Caco-2 (cell line): ENCODE measurements around the gene RNU1-4. TPM values are rescaled to one million over a fixed set of nuclear protein-coding genes. Genes with fewer than 3 reads are reported as not detected.
"Not testable (repeated sequence)": the region's sequence is repeated elsewhere in the genome, so short reads cannot be mapped to it uniquely, and the experiment has no call there.

Source experiments
- BruUV-seq: library from RNA; stranded (reverse); fragments of 400-500 nt; replicated peaks from 2 replicates; lab custom pipeline; 2021; lab: Mats Ljungman, UMichigan
- CTCF ChIA-PET: fragments of 300-600 bp; sonication (Branson Sonifier 250); formaldehyde crosslinking; loops from one replicate; lab custom pipeline; 2022; ENCODE audit warnings: antibody characterized with exemption; lab: Charles Lee
- POLR2A ChIA-PET: fragments of 300-600 bp; sonication (Branson Sonifier 250); formaldehyde crosslinking; loops from one replicate; lab custom pipeline; 2022; ENCODE audit warnings: antibody characterized with exemption; lab: Charles Lee
- DNase-seq, 2 experiments: peaks; one replicate each; pipeline versions ENCODE4 v3.0.0 to v3.0.0-alpha.2; 2020 to 2022
- H3K27me3 ChIP-seq: replicated peaks from 2 replicates; pipeline ENCODE4 v1.6.0; 2011; ENCODE audit warnings: low read length; ENCODE audit not compliant: control insufficient read depth, insufficient read depth
- H3K36me3 ChIP-seq: 2 replicates; pipeline ENCODE4 v1.5.1; 2011; ENCODE audit warnings: low read length; ENCODE audit not compliant: control insufficient read depth, insufficient read depth
- H3K4me1 ChIP-seq: fragments of 250-450 bp; sonication (Bioruptor Pico); 2 replicates; pipeline ENCODE4 v1.5.1; 2020; ENCODE audit warnings: mild to moderate bottlenecking
- H3K4me3 ChIP-seq: 2 replicates; pipeline ENCODE4 v1.5.1; 2011; ENCODE audit warnings: low read depth, mild to moderate bottlenecking, control low read depth, low read length
- H3K9me3 ChIP-seq: fragments of 250-450 bp; sonication (Bioruptor Pico); 2 replicates; pipeline ENCODE4 v1.5.1; 2020; ENCODE audit warnings: mild to moderate bottlenecking, moderate library complexity
- H3K27ac Mint-ChIP-seq: one replicate; pipeline ENCODE4 v1.8.0; 2022; ENCODE audit warnings: mixed read lengths; ENCODE audit not compliant: unreplicated experiment
- H3K27me3 Mint-ChIP-seq: one replicate; pipeline ENCODE4 v1.8.0; 2022; ENCODE audit warnings: mixed read lengths; ENCODE audit not compliant: insufficient read depth, unreplicated experiment
- H3K36me3 Mint-ChIP-seq: one replicate; pipeline ENCODE4 v1.8.0; 2022; ENCODE audit warnings: mild to moderate bottlenecking, mixed read lengths; ENCODE audit not compliant: insufficient read depth, unreplicated experiment
- H3K4me1 Mint-ChIP-seq: one replicate; pipeline ENCODE4 v1.8.0; 2022; ENCODE audit warnings: low read depth, mixed read lengths; ENCODE audit not compliant: unreplicated experiment
- H3K4me3 Mint-ChIP-seq: one replicate; pipeline ENCODE4 v1.8.0; 2022; ENCODE audit warnings: mild to moderate bottlenecking, moderate library complexity, mixed read lengths; ENCODE audit not compliant: unreplicated experiment
- H3K9me3 Mint-ChIP-seq: one replicate; pipeline ENCODE4 v1.8.0; 2022; ENCODE audit warnings: mixed read lengths; ENCODE audit not compliant: unreplicated experiment
- CTCF ChIP-seq, 2 experiments: fragments of 200-600 bp in 1 of 2; IDR thresholded peaks; 1 replicate in 1 of 2; 2 replicates in 1 of 2; pipeline versions ENCODE4 v1.5.1 to v1.8.0; 2011 to 2022; ENCODE audit warnings: antibody characterized with exemption in 1 of 2, control low read depth in 1 of 2, inconsistent platforms in 1 of 2, low read depth in 1 of 2, low read length in 1 of 2, mild to moderate bottlenecking in 1 of 2, moderate library complexity in 1 of 2; ENCODE audit not compliant: insufficient read depth in 1 of 2, severe bottlenecking in 1 of 2, unreplicated experiment in 1 of 2
- intact Hi-C: fragments of 100-400 bp; cut with micrococcal nuclease; formaldehyde crosslinking; loops from one replicate; pipeline ENCODE4 v1.10.0; 2022; ENCODE audit not compliant: unreplicated experiment
- total RNA-seq: library from RNA; stranded (reverse); gene quantifications from 2 replicates; pipeline ENCODE4 v1.2.3, GENCODE V29; 2022

The RNU1-4 gene
- total RNA-seq, 1 experiment from 2014 or later: 1,622 TPM

- CTCF ChIA-PET: no interaction called here
- no peaks in the 10 kb centered on the region for H3K9me3 ChIP-seq
- no peaks in the 10 kb centered on the region for H3K4me1 Mint-ChIP-seq
- no TSS peak for BruUV-seq
- no peaks in the 10 kb centered on the region for H3K27me3 Mint-ChIP-seq
- H3K36me3 ChIP-seq: no peaks in the 10 kb centered on the region
- no peaks in the 10 kb centered on the region for H3K9me3 Mint-ChIP-seq
- H3K27me3 ChIP-seq: no peaks in the 10 kb centered on the region
- POLR2A ChIA-PET: no interaction called here
- intact Hi-C loops: no loop called here
- DNase-seq: peak in 1 of 2 experiments; percentile 5
- TF ChIP-seq CTCF (IDR thresholded peaks at IDR 0.05; ENCODE audit: insufficient read depth in 1 of 2, low read depth in 1 of 2, low read length in 1 of 2, severe bottlenecking in 1 of 2, unreplicated experiment in 1 of 2): no peak
- no peaks in the 10 kb centered on the region for H3K36me3 Mint-ChIP-seq
- no peaks in the 10 kb centered on the region for H3K4me1 ChIP-seq
- no peak overlapping the region for H3K27ac Mint-ChIP-seq
- no peak overlapping the region for H3K4me3 ChIP-seq
- no peak overlapping the region for H3K4me3 Mint-ChIP-seq
Measured at GRCh38 chr1:16721871-16722641, 18.3 kb upstream of the RNU1-4 start.

- no peaks in the 10 kb centered on the region for H3K27me3 ChIP-seq
- H3K4me1 ChIP-seq: no peaks in the 10 kb centered on the region
- no peaks in the 10 kb centered on the region for H3K9me3 ChIP-seq
- ChIA-PET POLR2A (no interaction called here), CTCF (no interaction called here)
- Mint-ChIP-seq H3K27me3 (no peaks in the 10 kb centered on the region), H3K4me1 (no peaks in the 10 kb centered on the region), H3K36me3 (no peaks in the 10 kb centered on the region), H3K4me3 (no peak overlapping the region), H3K9me3 (no peaks in the 10 kb centered on the region), H3K27ac (no peak overlapping the region)
- peak in 1 of 2 experiments; percentile 38 for DNase-seq
- H3K4me3 ChIP-seq: no peak overlapping the region
- TF ChIP-seq CTCF (IDR thresholded peaks at IDR 0.05; ENCODE audit: insufficient read depth in 1 of 2, low read depth in 1 of 2, low read length in 1 of 2, severe bottlenecking in 1 of 2, unreplicated experiment in 1 of 2): no peak
- intact Hi-C loops: no loop called here
- no peaks in the 10 kb centered on the region for H3K36me3 ChIP-seq
- no TSS peak for BruUV-seq
Measured at GRCh38 chr1:16724718-16725438, 15.4 kb upstream of the RNU1-4 start.

GRCh38 chr1:16725439-16726245, 14.7 kb upstream of the RNU1-4 start:
- CTCF ChIA-PET, BruUV-seq, H3K4me1 ChIP-seq, H3K27ac Mint-ChIP-seq, H3K4me3 ChIP-seq, H3K9me3 ChIP-seq, intact Hi-C loops, H3K27me3 Mint-ChIP-seq, POLR2A ChIA-PET, H3K27me3 ChIP-seq, H3K36me3 Mint-ChIP-seq, H3K9me3 Mint-ChIP-seq, H3K36me3 ChIP-seq, H3K4me3 Mint-ChIP-seq, H3K4me1 Mint-ChIP-seq: not testable (repeated sequence)
- DNase-seq: peak in 1 of 2 experiments; percentile 3
